Measurements from ENCODE around the gene DNMT3B. TPM values are rescaled to one million over a fixed set of nuclear protein-coding genes. Genes with fewer than 3 reads are reported as not detected.
"Not testable (repeated sequence)": the region's sequence is repeated elsewhere in the genome, so short reads cannot be mapped to it uniquely, and the experiment has no call there.

The DNMT3B gene
- total RNA-seq, 2 experiments from 2014 or later = 2.9 TPM

DNA sequence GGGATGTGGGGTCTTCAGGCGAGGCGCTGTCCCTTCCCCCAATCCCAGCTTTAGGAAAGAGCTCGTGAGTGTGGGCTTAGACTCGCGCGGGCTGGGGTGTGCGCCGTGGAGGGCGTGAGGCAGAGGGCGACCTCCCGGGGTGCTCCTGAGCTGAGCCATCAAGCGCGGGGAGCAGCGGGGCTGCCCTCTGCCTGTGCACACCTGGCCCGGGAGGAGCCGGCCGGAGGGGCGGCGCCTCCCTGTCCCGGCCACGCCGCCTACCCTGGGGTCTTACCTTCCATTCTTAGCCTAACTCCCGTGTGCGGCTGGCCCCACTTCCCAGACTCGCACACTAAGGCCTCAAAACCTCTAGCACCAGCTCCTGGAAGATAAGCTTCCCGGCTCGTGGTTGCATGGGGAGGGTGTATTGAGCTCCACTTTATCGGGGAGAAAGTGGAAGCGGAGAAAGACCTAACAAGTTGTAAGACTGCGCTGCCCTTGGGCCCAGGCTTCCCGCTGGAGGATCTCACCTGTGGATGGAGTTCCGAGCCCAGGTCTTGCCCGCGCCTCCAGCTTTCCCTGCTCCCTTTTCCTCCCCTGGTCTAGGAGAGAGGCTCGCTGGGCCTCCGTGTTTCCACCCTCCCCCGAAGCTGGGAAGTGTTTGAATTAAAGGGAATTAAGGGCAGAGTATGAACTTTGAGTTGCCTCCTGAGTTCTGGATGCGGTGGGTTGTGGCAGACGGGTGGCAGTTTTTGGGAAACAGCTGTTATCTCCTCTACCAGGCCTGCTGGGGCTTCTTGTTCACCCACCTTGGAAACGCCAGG lies 1.2 kb downstream of the DNMT3B start:
- Mint-ChIP-seq H3K4me1 (ENCODE audit: low read depth) (peaks cover 8% of the 10 kb centered on the region), H3K27ac (no peak overlapping the region), H3K27me3 (peaks cover 3% of the 10 kb centered on the region), H3K9me3 (no peaks in the 10 kb centered on the region), H3K36me3 (ENCODE audit: low read depth) (no peaks in the 10 kb centered on the region), H3K4me3 (peak overlapping the region; percentile 75)
- DNase-seq = no peak
- ChIA-PET CTCF (interaction anchor here (0.6 to 3.6 kb wide), 8 partner anchors 9 to 91 kb away, joined by 3 to 38 read pairs (median 4); partner anchors contain the start of gene C20orf203), POLR2A (interaction anchor here (0.7 to 2.7 kb wide), 4 partner anchors 11 to 91 kb away, joined by 3 to 19 read pairs (median 3); partner anchors contain the start of gene COMMD7)
- no peak for ATAC-seq
- TF ChIP-seq, protein P1, sequence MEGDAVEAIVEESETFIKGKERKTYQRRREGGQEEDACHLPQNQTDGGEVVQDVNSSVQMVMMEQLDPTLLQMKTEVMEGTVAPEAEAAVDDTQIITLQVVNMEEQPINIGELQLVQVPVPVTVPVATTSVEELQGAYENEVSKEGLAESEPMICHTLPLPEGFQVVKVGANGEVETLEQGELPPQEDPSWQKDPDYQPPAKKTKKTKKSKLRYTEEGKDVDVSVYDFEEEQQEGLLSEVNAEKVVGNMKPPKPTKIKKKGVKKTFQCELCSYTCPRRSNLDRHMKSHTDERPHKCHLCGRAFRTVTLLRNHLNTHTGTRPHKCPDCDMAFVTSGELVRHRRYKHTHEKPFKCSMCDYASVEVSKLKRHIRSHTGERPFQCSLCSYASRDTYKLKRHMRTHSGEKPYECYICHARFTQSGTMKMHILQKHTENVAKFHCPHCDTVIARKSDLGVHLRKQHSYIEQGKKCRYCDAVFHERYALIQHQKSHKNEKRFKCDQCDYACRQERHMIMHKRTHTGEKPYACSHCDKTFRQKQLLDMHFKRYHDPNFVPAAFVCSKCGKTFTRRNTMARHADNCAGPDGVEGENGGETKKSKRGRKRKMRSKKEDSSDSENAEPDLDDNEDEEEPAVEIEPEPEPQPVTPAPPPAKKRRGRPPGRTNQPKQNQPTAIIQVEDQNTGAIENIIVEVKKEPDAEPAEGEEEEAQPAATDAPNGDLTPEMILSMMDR (IDR thresholded peaks at IDR 0.05) = no peak
- intact Hi-C loops (cut with micrococcal nuclease) = no loop called here

DNA sequence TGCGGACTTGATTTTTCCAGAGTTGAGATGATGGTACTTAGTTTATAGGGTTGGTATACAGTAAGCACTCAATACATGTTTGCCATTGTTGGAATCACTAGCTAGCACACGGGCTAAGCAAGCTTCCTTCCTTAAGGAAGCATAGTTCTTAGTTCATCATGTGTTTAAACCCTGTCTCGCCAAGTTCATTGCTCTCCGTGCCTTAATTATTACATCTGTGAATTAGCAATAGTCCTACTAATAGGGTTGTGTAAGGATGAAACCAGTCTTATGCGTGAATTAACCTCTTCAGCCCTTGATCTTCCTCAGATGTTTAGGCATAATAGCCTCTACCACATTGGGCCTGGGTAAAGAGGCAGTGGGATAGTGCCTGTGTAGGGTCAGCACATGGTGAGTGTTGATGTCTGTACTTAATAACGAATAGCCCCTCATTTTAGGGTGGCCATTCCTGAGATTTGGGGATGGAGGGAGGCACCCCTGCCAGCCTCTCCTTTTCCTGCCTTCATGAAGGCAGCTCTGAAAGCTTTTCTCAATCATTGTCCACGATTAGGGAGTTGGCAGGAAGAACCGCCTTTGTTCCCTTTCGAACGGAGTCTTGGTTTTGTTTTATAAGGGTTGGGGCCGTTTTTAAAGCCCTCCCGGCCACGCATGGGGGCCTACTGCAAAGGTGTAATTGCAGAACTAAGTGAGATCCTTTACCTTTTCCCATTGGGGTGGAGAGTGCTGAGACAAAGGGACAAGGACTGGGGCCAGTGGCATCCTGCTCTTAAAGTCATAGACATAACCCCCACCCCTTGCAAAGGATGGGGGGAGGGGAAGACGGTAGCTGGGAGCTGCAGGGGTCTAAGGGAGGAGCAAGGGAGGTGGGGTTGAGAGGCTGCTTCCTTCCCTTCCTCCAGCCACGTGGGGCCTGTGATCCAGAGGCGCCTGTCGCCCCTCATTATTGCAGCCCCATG lies 2.1 kb downstream of the DNMT3B start:
- no peak overlapping the region for H3K4me3 Mint-ChIP-seq
- no peaks in the 10 kb centered on the region for H3K9me3 Mint-ChIP-seq
- CTCF ChIA-PET = interaction anchor here (0.5 to 3.6 kb wide), 7 partner anchors 10 to 161 kb away, joined by 3 to 38 read pairs (median 5); partner anchors contain the start of gene C20orf203
- ATAC-seq (no peak), DNase-seq (no peak)
- H3K27me3 Mint-ChIP-seq = peaks cover 3% of the 10 kb centered on the region
- TF ChIP-seq, protein P1 (IDR thresholded peaks at IDR 0.05) = no peak
- intact Hi-C loops (cut with micrococcal nuclease) = no loop called here
- H3K36me3 Mint-ChIP-seq (ENCODE audit: low read depth) = no peaks in the 10 kb centered on the region
- no peak overlapping the region for H3K27ac Mint-ChIP-seq
- peaks cover 8% of the 10 kb centered on the region for H3K4me1 Mint-ChIP-seq (ENCODE audit: low read depth)
- POLR2A ChIA-PET = interaction anchor here (0.7 to 2.7 kb wide), 3 partner anchors 12 to 92 kb away, joined by 3 to 19 read pairs (median 3); partner anchors contain the start of gene COMMD7

DNA sequence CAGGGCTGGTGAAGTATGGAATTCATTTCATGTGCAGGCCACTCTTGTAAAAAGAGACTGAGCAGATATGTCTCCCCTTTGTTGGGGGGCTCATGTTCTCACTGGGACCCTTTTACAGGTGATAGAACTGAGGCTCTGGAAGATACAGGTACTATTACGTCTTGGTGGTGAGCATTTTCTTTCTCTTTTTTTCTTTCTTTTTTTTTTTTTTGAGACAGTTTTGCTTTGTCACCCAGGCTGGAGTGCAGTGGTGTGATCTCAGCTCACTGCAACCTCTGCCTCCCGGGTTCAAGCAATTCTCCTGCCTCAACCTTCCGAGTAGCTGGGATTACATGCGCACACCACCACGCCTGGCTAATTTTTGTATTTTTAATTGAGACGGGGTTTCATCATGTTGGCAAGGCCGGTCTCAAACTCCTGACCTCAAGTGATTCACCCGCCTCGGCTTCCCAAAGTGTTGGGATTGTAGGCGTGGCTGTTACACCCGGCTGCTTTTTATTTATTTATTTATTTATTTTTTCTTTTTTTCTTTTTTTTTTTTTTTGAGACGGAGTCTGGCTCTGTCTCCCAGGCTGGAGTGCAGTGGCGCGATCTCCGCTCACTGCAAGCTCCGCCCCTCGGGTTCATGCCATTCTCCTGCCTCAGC lies 3.2 kb downstream of the DNMT3B start:
- H3K9me3 Mint-ChIP-seq; H3K27ac Mint-ChIP-seq; intact Hi-C loops (cut with micrococcal nuclease); H3K36me3 Mint-ChIP-seq (ENCODE audit: low read depth); H3K4me3 Mint-ChIP-seq; H3K27me3 Mint-ChIP-seq; DNase-seq; ATAC-seq; H3K4me1 Mint-ChIP-seq (ENCODE audit: low read depth); POLR2A ChIA-PET: not testable (repeated sequence)
- CTCF ChIA-PET = interaction anchor here (2.7 to 3.6 kb wide), 3 partner anchors 12 to 93 kb away, joined by 15 to 38 read pairs (median 28); partner anchors contain the start of gene C20orf203

DNA sequence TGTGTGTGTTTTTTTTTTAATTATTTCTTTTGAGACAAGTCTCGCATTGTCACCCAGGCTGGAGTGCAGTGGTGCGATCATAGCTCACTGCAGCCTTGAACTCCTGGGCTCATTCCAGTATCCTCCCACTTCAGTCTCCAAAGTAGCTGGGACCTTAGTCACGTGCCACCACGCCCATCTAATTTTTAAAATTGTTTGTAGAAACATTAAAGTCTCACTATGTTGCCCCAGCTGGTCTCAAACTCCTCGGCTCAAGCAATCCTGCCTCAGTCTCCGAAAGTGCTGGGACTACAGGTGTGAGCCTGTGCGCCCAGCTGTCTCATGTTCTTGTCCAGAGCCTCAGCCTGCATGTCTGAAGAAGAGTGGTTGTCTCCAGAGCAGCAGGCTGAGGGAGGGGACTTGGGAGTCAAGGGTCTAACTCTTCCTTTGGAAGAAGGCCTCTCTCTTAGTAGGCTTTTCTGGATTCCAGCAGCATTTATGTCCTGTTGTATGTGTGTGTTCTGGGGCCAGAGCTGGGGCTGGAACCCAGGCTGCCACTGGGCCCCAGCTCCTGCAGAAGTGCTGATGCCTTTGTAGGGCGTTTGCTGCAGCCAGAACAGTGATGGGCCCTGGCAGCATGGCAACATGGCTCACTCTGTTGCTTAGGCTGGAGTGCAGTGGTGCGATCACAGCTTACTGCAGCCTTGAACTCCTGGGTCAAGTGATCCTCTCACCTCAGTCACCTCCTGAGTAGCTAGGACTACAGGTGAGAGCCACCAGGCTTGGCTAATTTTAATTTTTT lies 5.4 kb downstream of the DNMT3B start:
- H3K27me3 Mint-ChIP-seq = no peaks in the 10 kb centered on the region
- ChIA-PET POLR2A (no interaction called here), CTCF (interaction anchor here (1.5 to 2.7 kb wide), 2 partner anchors 9 to 22 kb away, joined by 3 to 28 read pairs; no protein-coding TSS in a partner anchor)
- H3K9me3 Mint-ChIP-seq = no peaks in the 10 kb centered on the region
- ATAC-seq (no peak), DNase-seq (no peak)
- H3K4me3 Mint-ChIP-seq = no peak overlapping the region
- TF ChIP-seq, protein P1 (IDR thresholded peaks at IDR 0.05) = no peak
- no peak overlapping the region for H3K27ac Mint-ChIP-seq
- intact Hi-C loops (cut with micrococcal nuclease) = no loop called here
- no peaks in the 10 kb centered on the region for H3K36me3 Mint-ChIP-seq (ENCODE audit: low read depth)
- peaks cover 21% of the 10 kb centered on the region for H3K4me1 Mint-ChIP-seq (ENCODE audit: low read depth)

All from activated CD8-positive, alpha-beta T cell treated with anti-CD3 and anti-CD28 coated beads for 36 hours (primary cell).